GM12892 (cell line): ENCODE results near the gene AGXT.

ENCODE experiments used
- DNase-seq: peaks from one replicate; pipeline ENCODE4 v3.0.0; 2011; ENCODE audit not compliant: insufficient read length
- FAIRE-seq: peaks from 2 replicates; lab custom pipeline; 2011; peaks lifted over from hg19 to GRCh38; lab: Jason Lieb, UNC
- POLR2A ChIP-seq: IDR thresholded peaks from 2 replicates; pipeline ENCODE4 v1.6.1; 2011; ENCODE audit warnings: low read depth, low read length, control low read depth
- POLR2AphosphoS5 ChIP-seq: IDR thresholded peaks from 2 replicates; pipeline ENCODE4 v1.6.1; 2011; ENCODE audit warnings: low read depth, low read length, control low read depth
- TAF1 ChIP-seq: IDR thresholded peaks from 2 replicates; pipeline ENCODE4 v1.6.1; 2011; ENCODE audit warnings: low read depth, mild to moderate bottlenecking, control low read depth, low read length, borderline replicate concordance

Gene AGXT

GRCh38 chr2:240918258-240919091, 49.9 kb downstream of the AGXT start:
- FAIRE-seq (no peak), DNase-seq (no peak)
- TF ChIP-seq POLR2AphosphoS5 (no peak), POLR2A (no peak), TAF1 (no peak)

- no peak for FAIRE-seq
- TF ChIP-seq POLR2AphosphoS5 (no peak), TAF1 (no peak), POLR2A (no peak)
- DNase-seq: no peak
These were observed 50.6 kb downstream of the AGXT start for GRCh38 chr2:240919161-240919781.

- DNase-seq (peak; percentile 18), FAIRE-seq (no peak)
- no peak for TF ChIP-seq TAF1
- TF ChIP-seq POLR2A: no peak
- no peak for TF ChIP-seq POLR2AphosphoS5
These were observed 51.5 kb downstream of the AGXT start for GRCh38 chr2:240919786-240920782.

GRCh38 chr2:240920783-240921231, 52.2 kb downstream of the AGXT start:
- TF ChIP-seq TAF1 (no peak), POLR2A (no peak), POLR2AphosphoS5 (no peak)
- DNase-seq (peak; percentile 17), FAIRE-seq (no peak)

- no peak for FAIRE-seq
These were observed 52.8 kb downstream of the AGXT start for GRCh38 chr2:240921311-240921994.

GRCh38 chr2:240921995-240922244, 53.3 kb downstream of the AGXT start:
- no peak for FAIRE-seq
- DNase-seq: no peak
- TF ChIP-seq POLR2A (no peak), TAF1 (no peak), POLR2AphosphoS5 (no peak)

More at GRCh38 chr2:240921311-240921994, 52.8 kb downstream of the AGXT start:
- no peak for TF ChIP-seq POLR2A
- TF ChIP-seq POLR2AphosphoS5: no peak
- no peak for TF ChIP-seq TAF1
- DNase-seq: no peak

- TF ChIP-seq POLR2AphosphoS5 (no peak), POLR2A (no peak), TAF1 (no peak)
- no peak for FAIRE-seq
- no peak for DNase-seq
These were observed 53.8 kb downstream of the AGXT start for GRCh38 chr2:240922245-240922981.

GRCh38 chr2:240922982-240923537, 54.4 kb downstream of the AGXT start:
- no peak for FAIRE-seq

GRCh38 chr2:240925191-240925567, 56.6 kb downstream of the AGXT start:
- TF ChIP-seq POLR2AphosphoS5: no peak
- no peak for TF ChIP-seq TAF1
- no peak for TF ChIP-seq POLR2A
- DNase-seq (no peak), FAIRE-seq (no peak)

More at GRCh38 chr2:240922982-240923537, 54.4 kb downstream of the AGXT start:
- TF ChIP-seq TAF1 (no peak), POLR2AphosphoS5 (no peak), POLR2A (no peak)
- DNase-seq: no peak
